ENCODE measurements around the gene OTX2. TPM values are rescaled to one million over a fixed set of nuclear protein-coding genes. Genes with fewer than 3 reads are reported as not detected.

OTX2 gene
- total RNA-seq, 1 donor from 2014 or later, result not detected

GRCh38 chr14:56808110-56808382 is 2.2 kb downstream of the OTX2 start:
- Mint-ChIP-seq H3K4me3 (no peak overlapping the region), H3K27me3 (peaks cover 76% of the 10 kb centered on the region), H3K36me3 (ENCODE audit: low read depth) (peaks cover 2% of the 10 kb centered on the region), H3K27ac (no peak overlapping the region), H3K4me1 (no peaks in the 10 kb centered on the region), H3K9me3 (peaks cover 2% of the 10 kb centered on the region)
- DNase-seq (no peak), ATAC-seq (ENCODE audit: low read depth) (no peak)
- TF ChIP-seq CTCF (IDR thresholded peaks at IDR 0.05), result no peak
- POLR2A ChIA-PET, result no interaction called here
- CTCF ChIA-PET, result no interaction called here
- intact Hi-C loops (cut with micrococcal nuclease), result no loop called here

DNA sequence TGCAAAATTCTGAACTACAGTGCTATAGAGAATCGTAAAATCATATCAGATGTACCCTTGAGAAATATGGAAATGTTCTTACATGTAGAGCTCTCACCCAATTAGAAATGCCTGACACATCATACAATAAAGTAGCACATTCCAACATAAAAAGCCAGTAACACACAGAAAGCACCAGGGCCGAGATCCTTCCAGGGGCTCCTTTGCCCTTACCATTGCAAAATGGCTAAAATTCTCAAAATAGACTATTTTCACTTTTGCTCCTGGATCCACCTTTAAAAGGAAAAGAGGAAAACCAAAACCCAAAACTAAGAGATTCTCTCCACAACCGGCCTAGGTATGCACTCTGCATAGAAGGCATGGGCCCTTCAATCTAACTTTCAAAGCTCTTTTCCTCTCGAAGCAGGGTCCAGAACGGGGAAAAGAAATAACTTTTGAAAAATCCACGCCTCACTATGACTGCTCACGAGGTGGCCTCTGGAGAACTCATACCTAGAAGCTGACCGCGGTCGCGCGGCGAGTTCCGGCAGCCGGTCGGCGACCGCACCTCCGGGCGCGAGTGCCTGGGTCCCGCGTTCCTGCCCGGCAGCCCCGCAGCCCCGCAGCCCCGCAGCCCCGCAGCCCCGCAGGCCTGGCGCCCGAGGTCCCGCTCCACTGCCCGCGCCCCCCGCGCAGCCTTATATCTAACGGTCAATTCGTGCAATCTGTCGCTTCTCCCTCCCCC is 2.7 kb downstream of the OTX2 start:
- H3K4me3 Mint-ChIP-seq, result no peak overlapping the region
- peaks cover 2% of the 10 kb centered on the region for H3K9me3 Mint-ChIP-seq
- TF ChIP-seq CTCF (IDR thresholded peaks at IDR 0.05), result no peak
- ChIA-PET CTCF (no interaction called here), POLR2A (no interaction called here)
- ATAC-seq (ENCODE audit: low read depth), result no peak
- H3K4me1 Mint-ChIP-seq, result no peaks in the 10 kb centered on the region
- H3K27ac Mint-ChIP-seq, result no peak overlapping the region
- no peak for DNase-seq
- peaks cover 76% of the 10 kb centered on the region for H3K27me3 Mint-ChIP-seq
- intact Hi-C loops (cut with micrococcal nuclease), result no loop called here
- H3K36me3 Mint-ChIP-seq (ENCODE audit: low read depth), result peaks cover 2% of the 10 kb centered on the region

DNA sequence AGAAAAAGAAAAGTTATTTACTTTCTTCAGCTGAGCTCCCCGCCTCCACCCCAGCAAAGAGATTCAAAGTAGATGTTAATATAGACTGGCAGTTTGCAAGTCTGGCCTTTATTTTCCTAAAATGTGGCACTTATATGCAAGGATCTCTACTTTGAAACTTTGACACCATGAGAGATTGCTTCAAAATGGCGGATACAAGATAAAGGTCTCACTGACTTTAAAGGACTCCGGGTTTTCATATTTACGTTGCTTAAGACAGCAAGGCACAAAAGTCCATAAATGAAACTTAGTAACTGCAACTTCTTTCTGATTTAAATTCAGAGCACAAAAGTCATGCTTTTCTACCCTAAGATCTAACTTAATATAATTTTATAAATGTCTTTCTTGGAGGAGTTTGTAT is 3.5 kb downstream of the OTX2 start:
- POLR2A ChIA-PET, result no interaction called here
- H3K9me3 Mint-ChIP-seq, result peaks cover 2% of the 10 kb centered on the region
- H3K27ac Mint-ChIP-seq, result no peak overlapping the region
- CTCF ChIA-PET, result no interaction called here
- ATAC-seq (ENCODE audit: low read depth) (no peak), DNase-seq (no peak)
- no peaks in the 10 kb centered on the region for H3K4me1 Mint-ChIP-seq
- H3K36me3 Mint-ChIP-seq (ENCODE audit: low read depth), result peaks cover 2% of the 10 kb centered on the region
- no peak for TF ChIP-seq CTCF (IDR thresholded peaks at IDR 0.05)
- H3K27me3 Mint-ChIP-seq, result peaks cover 77% of the 10 kb centered on the region
- intact Hi-C loops (cut with micrococcal nuclease), result no loop called here
- no peak overlapping the region for H3K4me3 Mint-ChIP-seq

DNA sequence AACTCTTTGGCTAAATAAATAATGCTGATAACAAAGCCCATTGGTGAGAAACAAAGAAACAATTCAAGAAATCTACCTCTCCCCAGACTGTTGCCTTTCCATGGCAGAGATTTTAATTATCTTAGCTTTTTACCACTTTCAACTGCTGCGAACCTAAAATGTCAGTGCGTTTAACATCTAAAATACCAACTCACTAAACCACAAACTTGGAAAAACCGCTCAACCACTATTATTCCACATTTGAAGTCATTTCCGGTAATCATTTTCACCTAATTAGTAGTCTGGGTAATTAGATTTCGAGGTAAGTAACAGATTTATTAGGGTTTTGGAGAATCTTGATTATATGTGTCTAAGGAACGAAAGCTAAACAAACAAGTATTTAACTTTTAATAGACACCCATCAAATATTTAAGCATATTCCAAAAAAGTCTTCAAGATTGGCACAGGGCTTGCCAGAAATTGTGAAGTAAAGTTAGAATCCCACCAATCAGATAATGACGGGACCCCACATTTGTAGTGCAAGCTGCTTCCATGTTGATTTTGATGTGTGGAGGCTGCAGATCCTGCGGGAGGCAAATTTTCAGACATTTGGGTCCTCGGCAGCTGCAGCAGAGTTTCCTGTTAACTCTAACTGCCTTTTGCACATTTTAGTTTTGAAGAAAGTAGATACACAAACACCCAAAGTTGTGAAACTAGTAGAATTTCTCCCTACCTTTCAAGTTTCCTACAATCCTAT is 4.1 kb downstream of the OTX2 start:
- CTCF ChIA-PET, result no interaction called here
- DNase-seq (no peak), ATAC-seq (ENCODE audit: low read depth) (no peak)
- Mint-ChIP-seq H3K27me3 (peaks cover 81% of the 10 kb centered on the region), H3K27ac (no peak overlapping the region), H3K9me3 (peaks cover 2% of the 10 kb centered on the region), H3K4me3 (no peak overlapping the region), H3K4me1 (no peaks in the 10 kb centered on the region), H3K36me3 (ENCODE audit: low read depth) (peaks cover 2% of the 10 kb centered on the region)
- no peak for TF ChIP-seq CTCF (IDR thresholded peaks at IDR 0.05)
- intact Hi-C loops (cut with micrococcal nuclease), result no loop called here
- POLR2A ChIA-PET, result no interaction called here

GRCh38 chr14:56805201-56805991 is 4.9 kb downstream of the OTX2 start:
- peaks cover 2% of the 10 kb centered on the region for H3K36me3 Mint-ChIP-seq (ENCODE audit: low read depth)
- peaks cover 77% of the 10 kb centered on the region for H3K27me3 Mint-ChIP-seq
- DNase-seq, result no peak
- intact Hi-C loops (cut with micrococcal nuclease), result no loop called here
- H3K4me1 Mint-ChIP-seq, result no peaks in the 10 kb centered on the region
- ChIA-PET POLR2A (no interaction called here), CTCF (no interaction called here)
- no peak for ATAC-seq (ENCODE audit: low read depth)
- H3K9me3 Mint-ChIP-seq, result peaks cover 2% of the 10 kb centered on the region
- no peak overlapping the region for H3K27ac Mint-ChIP-seq
- H3K4me3 Mint-ChIP-seq, result no peak overlapping the region
- no peak for TF ChIP-seq CTCF (IDR thresholded peaks at IDR 0.05)

Measured in activated B cell treated with CpG ODN at 0.5 μM for 24 hours (primary cell).